Measurements from ENCODE around the gene GRB10.

GRB10 gene

GRCh38 chr7:50664461-50664922 is 118.2 kb downstream of the GRB10 start:
- TF ChIP-seq, protein P1, sequence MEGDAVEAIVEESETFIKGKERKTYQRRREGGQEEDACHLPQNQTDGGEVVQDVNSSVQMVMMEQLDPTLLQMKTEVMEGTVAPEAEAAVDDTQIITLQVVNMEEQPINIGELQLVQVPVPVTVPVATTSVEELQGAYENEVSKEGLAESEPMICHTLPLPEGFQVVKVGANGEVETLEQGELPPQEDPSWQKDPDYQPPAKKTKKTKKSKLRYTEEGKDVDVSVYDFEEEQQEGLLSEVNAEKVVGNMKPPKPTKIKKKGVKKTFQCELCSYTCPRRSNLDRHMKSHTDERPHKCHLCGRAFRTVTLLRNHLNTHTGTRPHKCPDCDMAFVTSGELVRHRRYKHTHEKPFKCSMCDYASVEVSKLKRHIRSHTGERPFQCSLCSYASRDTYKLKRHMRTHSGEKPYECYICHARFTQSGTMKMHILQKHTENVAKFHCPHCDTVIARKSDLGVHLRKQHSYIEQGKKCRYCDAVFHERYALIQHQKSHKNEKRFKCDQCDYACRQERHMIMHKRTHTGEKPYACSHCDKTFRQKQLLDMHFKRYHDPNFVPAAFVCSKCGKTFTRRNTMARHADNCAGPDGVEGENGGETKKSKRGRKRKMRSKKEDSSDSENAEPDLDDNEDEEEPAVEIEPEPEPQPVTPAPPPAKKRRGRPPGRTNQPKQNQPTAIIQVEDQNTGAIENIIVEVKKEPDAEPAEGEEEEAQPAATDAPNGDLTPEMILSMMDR (IDR thresholded peaks at IDR 0.05; ENCODE audit: borderline replicate concordance, control extremely low read depth, extremely low read depth, insufficient read depth, missing control alignments): no peak
- peak; percentile 60 for DNase-seq (ENCODE audit: low spot score)
- in situ Hi-C loops (cut with MboI; ENCODE audit: low sequenced_read_pairs, unreplicated experiment): loop anchor here (25.0 kb wide), 2 partner anchors 202 to 552 kb away; partner anchors contain the start of gene FIGNL1

DNA sequence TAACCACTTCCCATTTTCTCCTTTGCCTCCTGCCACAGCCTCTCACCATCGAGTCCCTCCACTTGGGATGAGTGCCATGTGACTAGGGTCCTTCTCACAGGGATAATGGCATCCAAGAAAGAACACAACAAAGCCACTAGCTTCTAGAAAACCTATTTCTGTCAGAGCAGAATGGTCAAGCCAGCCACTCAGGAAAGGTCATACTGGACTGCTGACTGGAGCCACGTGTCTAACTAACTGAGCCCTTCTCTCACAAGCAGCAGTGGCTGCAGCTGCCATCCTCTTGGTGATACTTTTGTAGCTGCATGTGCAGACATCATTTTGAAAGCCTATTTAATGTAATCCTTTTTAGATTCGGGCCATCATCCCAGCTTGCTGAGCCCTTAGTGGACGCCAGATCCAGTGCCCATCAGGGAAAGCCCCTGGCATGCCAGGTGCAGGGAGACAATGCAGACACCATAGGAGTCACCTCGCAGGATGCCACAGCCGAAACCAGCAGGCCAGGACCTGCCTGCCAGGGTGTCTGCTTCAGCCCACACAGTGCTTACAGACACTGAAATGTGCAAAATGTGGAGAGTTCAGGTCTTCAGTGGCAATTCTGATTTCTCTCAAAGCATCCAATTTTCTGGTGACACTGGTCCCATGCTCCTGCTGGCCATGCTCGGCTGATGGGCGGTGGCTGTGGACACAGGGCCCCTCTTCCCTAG is 119.1 kb downstream of the GRB10 start:
- TF ChIP-seq, protein P1 (IDR thresholded peaks at IDR 0.05; ENCODE audit: borderline replicate concordance, control extremely low read depth, extremely low read depth, insufficient read depth, missing control alignments): no peak
- no peak for DNase-seq (ENCODE audit: low spot score)
- in situ Hi-C loops (cut with MboI; ENCODE audit: low sequenced_read_pairs, unreplicated experiment): loop anchor here (25.0 kb wide), 2 partner anchors 201 to 551 kb away; partner anchors contain the start of gene FIGNL1

DNA sequence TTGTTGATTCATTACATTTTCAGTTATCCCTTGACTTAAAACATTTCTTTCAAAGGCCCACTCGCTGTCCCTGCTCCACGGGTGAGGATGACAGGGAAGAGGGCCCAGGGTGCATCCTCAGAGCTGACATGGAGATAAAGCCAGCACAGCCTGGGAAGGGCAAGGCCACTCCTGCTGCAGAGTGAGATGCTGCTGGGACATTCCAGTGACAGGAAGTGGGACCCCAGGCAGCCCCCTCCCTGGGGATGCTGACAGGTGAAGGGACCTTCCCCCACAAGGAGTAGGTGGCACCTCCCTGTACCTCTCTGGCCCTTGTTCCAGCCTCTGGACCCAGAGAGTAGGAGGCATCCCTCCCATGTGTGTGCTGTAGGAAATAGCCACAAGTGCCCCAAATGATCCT is 119.7 kb downstream of the GRB10 start:
- TF ChIP-seq, protein P1 (IDR thresholded peaks at IDR 0.05; ENCODE audit: borderline replicate concordance, control extremely low read depth, extremely low read depth, insufficient read depth, missing control alignments): no peak
- in situ Hi-C loops (cut with MboI; ENCODE audit: low sequenced_read_pairs, unreplicated experiment): loop anchor here (25.0 kb wide), 2 partner anchors 201 to 551 kb away; partner anchors contain the start of gene FIGNL1
- DNase-seq (ENCODE audit: low spot score): no peak

- in situ Hi-C loops (cut with MboI; ENCODE audit: low sequenced_read_pairs, unreplicated experiment): loop anchor here (25.0 kb wide), 2 partner anchors 200 to 550 kb away; partner anchors contain the start of gene FIGNL1
- TF ChIP-seq, protein P1 (IDR thresholded peaks at IDR 0.05; ENCODE audit: borderline replicate concordance, control extremely low read depth, extremely low read depth, insufficient read depth, missing control alignments): no peak
- DNase-seq (ENCODE audit: low spot score): no peak
These were observed 120.5 kb downstream of the GRB10 start for GRCh38 chr7:50662041-50662694.

DNA sequence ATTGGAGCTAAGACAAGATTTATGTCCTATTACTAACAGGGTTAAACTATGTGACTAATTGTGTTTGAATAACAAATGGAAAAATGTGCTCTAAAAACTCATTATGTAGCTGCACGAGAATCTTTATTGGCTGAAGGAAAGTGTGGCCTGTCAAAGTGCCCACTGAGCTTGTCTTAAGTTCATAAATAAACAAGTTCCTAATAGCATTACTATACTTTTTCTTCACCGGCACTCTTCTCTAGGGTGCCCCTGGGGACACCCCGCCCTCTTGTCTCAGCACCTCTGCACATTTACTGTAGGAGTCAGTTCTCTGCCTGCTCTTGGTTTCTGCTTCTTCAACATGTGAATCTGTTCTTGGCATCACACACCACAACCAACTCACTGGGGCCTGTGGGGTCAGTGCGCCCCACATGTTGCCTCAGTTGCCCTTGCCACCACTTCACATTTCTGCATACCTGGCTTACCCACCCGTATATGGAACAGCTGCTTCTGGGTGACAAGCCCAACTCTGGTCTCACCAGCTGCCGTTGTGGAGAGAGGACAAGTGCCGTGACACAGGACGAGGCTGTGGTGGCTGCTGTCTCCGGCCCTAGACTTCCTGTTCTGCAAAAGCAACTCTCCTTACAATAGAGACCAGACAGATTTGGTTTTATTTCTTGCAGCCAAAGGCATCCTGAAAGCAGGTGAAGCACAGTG is 121.2 kb downstream of the GRB10 start:
- in situ Hi-C loops (cut with MboI; ENCODE audit: low sequenced_read_pairs, unreplicated experiment): loop anchor here (25.0 kb wide), 2 partner anchors 199 to 549 kb away; partner anchors contain the start of gene FIGNL1
- DNase-seq (ENCODE audit: low spot score): no peak
- TF ChIP-seq, protein P1 (IDR thresholded peaks at IDR 0.05; ENCODE audit: borderline replicate concordance, control extremely low read depth, extremely low read depth, insufficient read depth, missing control alignments): no peak

GRCh38 chr7:50660830-50661175 is 121.9 kb downstream of the GRB10 start:
- TF ChIP-seq, protein P1 (IDR thresholded peaks at IDR 0.05; ENCODE audit: borderline replicate concordance, control extremely low read depth, extremely low read depth, insufficient read depth, missing control alignments): no peak
- in situ Hi-C loops (cut with MboI; ENCODE audit: low sequenced_read_pairs, unreplicated experiment): loop anchor here (25.0 kb wide), 2 partner anchors 199 to 549 kb away; partner anchors contain the start of gene FIGNL1
- no peak for DNase-seq (ENCODE audit: low spot score)
